Activated B cell treated with CpG ODN at 0.5 μM for 24 hours (primary cell): ENCODE data around the gene CDKAL1. TPM values are rescaled to one million over a fixed set of nuclear protein-coding genes. Genes with fewer than 3 reads are reported as not detected.
A peak's percentile ranks its signal among the peaks of the same experiment; 100 is the strongest.
"Not testable (repeated sequence)": the region's sequence is repeated elsewhere in the genome, so short reads cannot be mapped to it uniquely, and the experiment has no call there.

Experiments
- ATAC-seq: fragments of 200-7000 bp; cut with Tn5 transposase; one replicate; pipeline ENCODE4 v1.10.0; 2021; ENCODE audit warnings: low read depth, mild to moderate bottlenecking, moderate library complexity
- CTCF ChIA-PET: fragments of 350-600 bp; sonication (Branson Sonifier 250); formaldehyde crosslinking; loops from one replicate; lab custom pipeline; 2021; ENCODE audit warnings: antibody characterized with exemption; lab: Charles Lee
- POLR2A ChIA-PET: fragments of 350-600 bp; sonication (Branson Sonifier 250); formaldehyde crosslinking; loops from one replicate; lab custom pipeline; 2021; ENCODE audit warnings: antibody characterized with exemption; lab: Charles Lee
- DNase-seq: peaks from one replicate; pipeline ENCODE4 v3.0.0; 2022
- H3K27ac Mint-ChIP-seq: one replicate; pipeline ENCODE4 v1.8.0; 2020; ENCODE audit warnings: mixed read lengths
- H3K27me3 Mint-ChIP-seq: one replicate; pipeline ENCODE4 v1.8.0; 2021; ENCODE audit warnings: mixed read lengths
- H3K36me3 Mint-ChIP-seq: one replicate; pipeline ENCODE4 v1.8.0; 2021; ENCODE audit warnings: low read depth, mixed read lengths
- H3K4me1 Mint-ChIP-seq: one replicate; pipeline ENCODE4 v1.8.0; 2021; ENCODE audit warnings: mixed read lengths
- H3K4me3 Mint-ChIP-seq: one replicate; pipeline ENCODE4 v1.8.0; 2020; ENCODE audit warnings: mild to moderate bottlenecking, mixed read lengths
- H3K9me3 Mint-ChIP-seq: one replicate; pipeline ENCODE4 v1.8.0; 2020; ENCODE audit warnings: mixed read lengths
- intact Hi-C: fragments of 100-400 bp; cut with micrococcal nuclease; formaldehyde crosslinking; loops from one replicate; pipeline ENCODE4 v1.15.1; 2024
- total RNA-seq: library from RNA; stranded (reverse); gene quantifications from 2 replicates; pipeline ENCODE4 v1.2.3, GENCODE V29; 2022
- TF ChIP-seq, protein P1 (sequence below): fragments of 200-600 bp; IDR thresholded peaks from one replicate; pipeline ENCODE4 v1.8.0; 2022; ENCODE audit warnings: antibody characterized with exemption, mild to moderate bottlenecking

Gene CDKAL1
- total RNA-seq, 1 donor from 2014 or later = 31.9 TPM

DNA sequence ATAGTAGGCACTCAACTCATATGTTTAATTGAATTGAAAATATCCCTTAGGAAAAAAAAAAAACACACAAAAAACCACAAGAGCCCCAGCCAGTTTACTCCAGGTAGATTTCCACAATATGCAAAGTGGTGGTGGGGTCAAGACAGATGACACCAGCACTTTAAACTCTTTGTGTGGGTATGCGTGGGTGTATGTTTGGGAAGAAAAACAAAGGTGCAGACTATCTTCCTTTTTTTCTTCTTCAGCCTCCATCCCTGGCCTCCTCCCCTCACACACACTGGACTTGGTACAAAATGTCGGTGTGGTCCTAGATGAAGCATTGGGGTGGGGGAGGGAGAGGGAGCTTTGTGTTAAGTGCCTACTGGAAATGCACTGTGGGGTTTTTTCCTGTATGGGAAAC, 42.2 kb upstream of the CDKAL1 start:
- TF ChIP-seq, protein P1, sequence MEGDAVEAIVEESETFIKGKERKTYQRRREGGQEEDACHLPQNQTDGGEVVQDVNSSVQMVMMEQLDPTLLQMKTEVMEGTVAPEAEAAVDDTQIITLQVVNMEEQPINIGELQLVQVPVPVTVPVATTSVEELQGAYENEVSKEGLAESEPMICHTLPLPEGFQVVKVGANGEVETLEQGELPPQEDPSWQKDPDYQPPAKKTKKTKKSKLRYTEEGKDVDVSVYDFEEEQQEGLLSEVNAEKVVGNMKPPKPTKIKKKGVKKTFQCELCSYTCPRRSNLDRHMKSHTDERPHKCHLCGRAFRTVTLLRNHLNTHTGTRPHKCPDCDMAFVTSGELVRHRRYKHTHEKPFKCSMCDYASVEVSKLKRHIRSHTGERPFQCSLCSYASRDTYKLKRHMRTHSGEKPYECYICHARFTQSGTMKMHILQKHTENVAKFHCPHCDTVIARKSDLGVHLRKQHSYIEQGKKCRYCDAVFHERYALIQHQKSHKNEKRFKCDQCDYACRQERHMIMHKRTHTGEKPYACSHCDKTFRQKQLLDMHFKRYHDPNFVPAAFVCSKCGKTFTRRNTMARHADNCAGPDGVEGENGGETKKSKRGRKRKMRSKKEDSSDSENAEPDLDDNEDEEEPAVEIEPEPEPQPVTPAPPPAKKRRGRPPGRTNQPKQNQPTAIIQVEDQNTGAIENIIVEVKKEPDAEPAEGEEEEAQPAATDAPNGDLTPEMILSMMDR = no peak

GRCh38 chr6:20497216-20498040, 36.8 kb upstream of the CDKAL1 start:
- no peak for ATAC-seq
- H3K27ac Mint-ChIP-seq = no peak overlapping the region
- TF ChIP-seq, protein P1 = no peak
- no peaks in the 10 kb centered on the region for H3K4me1 Mint-ChIP-seq
- POLR2A ChIA-PET = no interaction called here
- intact Hi-C loops = no loop called here
- DNase-seq = no peak
- H3K36me3 Mint-ChIP-seq = no peaks in the 10 kb centered on the region
- no peaks in the 10 kb centered on the region for H3K27me3 Mint-ChIP-seq
- CTCF ChIA-PET = no interaction called here
- H3K4me3 Mint-ChIP-seq = no peak overlapping the region
- no peaks in the 10 kb centered on the region for H3K9me3 Mint-ChIP-seq

More for the DNA sequence above, 42.2 kb upstream of the CDKAL1 start:
- CTCF ChIA-PET = no interaction called here
- POLR2A ChIA-PET = no interaction called here
- Mint-ChIP-seq H3K9me3 (no peaks in the 10 kb centered on the region), H3K27ac (no peak overlapping the region), H3K36me3 (peaks cover 36% of the 10 kb centered on the region), H3K27me3 (no peaks in the 10 kb centered on the region), H3K4me3 (no peak overlapping the region), H3K4me1 (no peaks in the 10 kb centered on the region)
- DNase-seq (no peak), ATAC-seq (no peak)
- intact Hi-C loops = no loop called here

DNA sequence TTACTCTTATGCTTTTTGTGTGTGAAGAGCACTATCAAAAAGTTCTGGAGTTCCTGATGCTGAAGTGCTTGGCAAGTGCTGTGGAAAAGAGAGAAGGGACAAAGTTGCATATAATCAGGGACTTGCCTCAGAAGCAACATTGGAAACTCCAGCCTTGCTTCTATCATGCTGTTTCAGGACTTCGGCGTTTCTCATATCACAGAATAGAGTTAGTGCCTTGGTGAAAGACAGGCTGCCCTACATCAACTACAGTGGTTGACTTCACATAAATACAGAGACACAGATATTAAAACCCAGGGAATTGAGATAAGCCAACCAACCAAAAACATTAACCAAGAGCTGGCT, 36.2 kb upstream of the CDKAL1 start:
- no peak overlapping the region for H3K4me3 Mint-ChIP-seq
- DNase-seq (no peak), ATAC-seq (no peak)
- H3K27me3 Mint-ChIP-seq = no peaks in the 10 kb centered on the region
- ChIA-PET POLR2A (no interaction called here), CTCF (no interaction called here)
- TF ChIP-seq, protein P1 = no peak
- H3K9me3 Mint-ChIP-seq = no peaks in the 10 kb centered on the region
- intact Hi-C loops = no loop called here
- H3K36me3 Mint-ChIP-seq = no peaks in the 10 kb centered on the region
- H3K4me1 Mint-ChIP-seq = no peaks in the 10 kb centered on the region
- no peak overlapping the region for H3K27ac Mint-ChIP-seq

DNA sequence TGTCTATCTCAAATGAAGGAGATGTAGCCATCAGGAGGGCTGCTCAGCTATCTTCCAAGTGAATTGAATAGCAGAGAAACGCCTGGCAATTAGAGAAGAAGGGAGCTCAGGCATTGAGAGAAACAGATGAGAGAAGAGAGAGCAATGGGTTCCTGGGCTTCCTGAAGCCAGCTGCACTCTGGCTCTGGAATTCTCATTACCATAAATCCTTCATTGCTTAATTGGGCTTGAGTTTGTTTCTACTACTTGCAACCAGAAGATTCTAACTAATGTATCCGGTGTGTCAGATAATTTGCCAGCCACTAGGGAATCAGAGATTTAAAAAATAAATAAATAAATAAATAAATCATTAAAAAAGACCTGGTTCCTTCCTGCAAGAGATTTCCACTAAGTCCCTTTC, 25.0 kb upstream of the CDKAL1 start:
- no peak overlapping the region for H3K27ac Mint-ChIP-seq
- ChIA-PET POLR2A (no interaction called here), CTCF (no interaction called here)
- intact Hi-C loops = no loop called here
- H3K9me3 Mint-ChIP-seq = no peaks in the 10 kb centered on the region
- H3K36me3 Mint-ChIP-seq = no peaks in the 10 kb centered on the region
- no peak overlapping the region for H3K4me3 Mint-ChIP-seq
- H3K4me1 Mint-ChIP-seq = no peaks in the 10 kb centered on the region
- no peak for ATAC-seq
- TF ChIP-seq, protein P1 = no peak
- DNase-seq = no peak
- peaks cover 8% of the 10 kb centered on the region for H3K27me3 Mint-ChIP-seq

- TF ChIP-seq, protein P1 = no peak
- no peaks in the 10 kb centered on the region for H3K9me3 Mint-ChIP-seq
- ChIA-PET CTCF (no interaction called here), POLR2A (no interaction called here)
- no peaks in the 10 kb centered on the region for H3K4me1 Mint-ChIP-seq
- DNase-seq = no peak
- H3K4me3 Mint-ChIP-seq = no peak overlapping the region
- no peaks in the 10 kb centered on the region for H3K36me3 Mint-ChIP-seq
- H3K27me3 Mint-ChIP-seq = peaks cover 10% of the 10 kb centered on the region
- intact Hi-C loops = no loop called here
- no peak for ATAC-seq
- H3K27ac Mint-ChIP-seq = no peak overlapping the region
Observed at GRCh38 chr6:20511852-20512251, 22.4 kb upstream of the CDKAL1 start.

DNA sequence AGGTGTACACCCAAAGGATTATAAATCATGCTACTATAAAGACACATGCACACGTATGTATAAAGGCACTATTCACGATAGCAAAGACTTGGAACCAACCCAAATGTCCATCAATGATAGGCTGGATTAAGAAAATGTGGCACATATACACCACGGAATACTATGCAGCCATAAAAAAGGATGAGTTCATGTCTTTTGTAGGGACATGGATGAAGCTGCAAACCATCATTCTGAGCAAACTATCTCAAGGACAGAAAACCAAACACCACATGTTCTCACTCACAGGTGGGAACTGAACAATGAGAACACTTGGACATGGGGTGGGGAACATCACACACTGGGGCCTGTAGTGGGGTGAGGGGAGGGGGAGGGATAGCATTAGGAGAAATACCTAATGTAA, 9.0 kb upstream of the CDKAL1 start:
- intact Hi-C loops, H3K9me3 Mint-ChIP-seq, H3K27ac Mint-ChIP-seq, H3K4me3 Mint-ChIP-seq, H3K4me1 Mint-ChIP-seq, ATAC-seq, DNase-seq, POLR2A ChIA-PET, CTCF ChIA-PET, H3K36me3 Mint-ChIP-seq: not testable (repeated sequence)
- H3K27me3 Mint-ChIP-seq = peaks cover 11% of the 10 kb centered on the region

GRCh38 chr6:20529086-20529448, 5.2 kb upstream of the CDKAL1 start:
- ChIA-PET CTCF (interaction anchor here (1.4 to 2.5 kb wide), 7 partner anchors 124 to 243 kb away, joined by 6 to 34 read pairs (median 16); no protein-coding TSS in a partner anchor), POLR2A (interaction anchor here (1.0 kb wide), 1 partner anchor 209 kb away, joined by 3 read pairs; no protein-coding TSS in a partner anchor)
- peak overlapping the region; percentile 35 for H3K4me3 Mint-ChIP-seq
- H3K27me3 Mint-ChIP-seq, H3K9me3 Mint-ChIP-seq, DNase-seq, H3K36me3 Mint-ChIP-seq, H3K27ac Mint-ChIP-seq, H3K4me1 Mint-ChIP-seq, intact Hi-C loops: not testable (repeated sequence)
- peak; percentile 76 for ATAC-seq
